H9 (cell line): ENCODE data around the gene CYP27A1. TPM values are rescaled to one million over a fixed set of nuclear protein-coding genes. Genes with fewer than 3 reads are reported as not detected.

ENCODE experiments used
- DNase-seq: peaks from one replicate; pipeline ENCODE4 v3.0.0-alpha.2; 2017
- H2AFZ ChIP-seq: one replicate; pipeline ENCODE4 v1.6.1; 2013; ENCODE audit warnings: mild to moderate bottlenecking, low read length, control low read depth, moderate library complexity
- H2AK5ac ChIP-seq: 2 replicates; pipeline ENCODE4 v1.6.1; 2013; ENCODE audit warnings: low read length, control low read depth, mixed read lengths; ENCODE audit not compliant: insufficient read length
- H2BK120ac ChIP-seq: one replicate; pipeline ENCODE4 v1.6.1; 2013; ENCODE audit warnings: low read depth, mild to moderate bottlenecking, low read length, control low read depth, inconsistent platforms; ENCODE audit not compliant: poor library complexity, severe bottlenecking
- H2BK12ac ChIP-seq: 2 replicates; pipeline ENCODE4 v1.6.1; 2013; ENCODE audit warnings: low read length, control low read depth, mixed read lengths, low read depth; ENCODE audit not compliant: insufficient read length
- H2BK15ac ChIP-seq: 2 replicates; pipeline ENCODE4 v1.6.1; 2013; ENCODE audit warnings: low read depth, low read length, control low read depth
- H2BK20ac ChIP-seq: one replicate; pipeline ENCODE4 v1.6.1; 2013; ENCODE audit warnings: low read depth, mild to moderate bottlenecking, low read length, control low read depth, inconsistent platforms; ENCODE audit not compliant: poor library complexity, severe bottlenecking
- H2BK5ac ChIP-seq: 2 replicates; pipeline ENCODE4 v1.6.1; 2013; ENCODE audit warnings: low read length, control low read depth, mixed read lengths; ENCODE audit not compliant: insufficient read length
- H3K14ac ChIP-seq: 2 replicates; pipeline ENCODE4 v1.6.1; 2013; ENCODE audit warnings: low read length, control low read depth; ENCODE audit not compliant: insufficient read depth
- H3K18ac ChIP-seq: 2 replicates; pipeline ENCODE4 v1.6.1; 2013; ENCODE audit warnings: low read depth, mild to moderate bottlenecking, mixed read lengths, low read length, control low read depth; ENCODE audit not compliant: insufficient read length
- H3K23ac ChIP-seq: 2 replicates; pipeline ENCODE4 v1.6.1; 2013; ENCODE audit warnings: low read length, control low read depth, mixed read lengths, low read depth; ENCODE audit not compliant: insufficient read length
- H3K23me2 ChIP-seq: 2 replicates; pipeline ENCODE4 v1.6.1; 2013; ENCODE audit warnings: low read depth, mild to moderate bottlenecking, mixed read lengths, low read length, control low read depth; ENCODE audit not compliant: insufficient read length, poor library complexity, severe bottlenecking
- H3K27ac ChIP-seq: 2 replicates; pipeline ENCODE4 v1.5.1; 2013; ENCODE audit warnings: low read length, control low read depth, mixed read lengths, low read depth; ENCODE audit not compliant: insufficient read length
- H3K27me3 ChIP-seq: 2 replicates; pipeline ENCODE4 v1.6.1; 2013; ENCODE audit warnings: low read length, control low read depth, inconsistent platforms; ENCODE audit not compliant: insufficient read depth
- H3K4ac ChIP-seq: 2 replicates; pipeline ENCODE4 v1.6.1; 2013; ENCODE audit warnings: low read depth, mild to moderate bottlenecking, control low read depth, inconsistent platforms, low read length, moderate library complexity
- H3K4me1 ChIP-seq: 2 replicates; pipeline ENCODE4 v1.6.1; 2013; ENCODE audit warnings: low read length, control low read depth, inconsistent platforms; ENCODE audit not compliant: insufficient read depth
- H3K4me2 ChIP-seq: 2 replicates; pipeline ENCODE4 v1.6.1; 2013; ENCODE audit warnings: low read length, control low read depth, mixed read lengths; ENCODE audit not compliant: insufficient read length, insufficient read depth
- H3K56ac ChIP-seq: 2 replicates; pipeline ENCODE4 v1.6.1; 2013; ENCODE audit warnings: low read depth, mild to moderate bottlenecking, mixed read lengths, low read length, control low read depth; ENCODE audit not compliant: insufficient read length
- H3K79me1 ChIP-seq: 2 replicates; pipeline ENCODE4 v1.6.1; 2013; ENCODE audit warnings: low read depth, mild to moderate bottlenecking, moderate library complexity, low read length, control low read depth, inconsistent platforms; ENCODE audit not compliant: insufficient read depth, poor library complexity, severe bottlenecking
- H3K79me2 ChIP-seq: 2 replicates; pipeline ENCODE4 v1.6.1; 2013; ENCODE audit warnings: low read length, control low read depth, inconsistent platforms; ENCODE audit not compliant: insufficient read depth
- H3K9ac ChIP-seq: 2 replicates; pipeline ENCODE4 v1.6.1; 2013; ENCODE audit warnings: low read length, control low read depth, mixed read lengths; ENCODE audit not compliant: insufficient read length; ENCODE audit errors: extremely low read depth
- H3K9me3 ChIP-seq: one replicate; pipeline ENCODE4 v1.6.1; 2013; ENCODE audit warnings: low read depth, low read length, inconsistent platforms; ENCODE audit not compliant: control insufficient read depth
- H3T11ph ChIP-seq: one replicate; pipeline ENCODE4 v1.6.1; 2013; ENCODE audit warnings: mild to moderate bottlenecking, low read length, control low read depth, inconsistent platforms
- H4K20me1 ChIP-seq: one replicate; pipeline ENCODE4 v1.6.1; 2013; ENCODE audit not compliant: control insufficient read depth, insufficient read length, insufficient read depth
- H4K5ac ChIP-seq: 2 replicates; pipeline ENCODE4 v1.6.1; 2013; ENCODE audit warnings: low read depth, mild to moderate bottlenecking, mixed read lengths, low read length, control low read depth; ENCODE audit not compliant: insufficient read length
- H4K8ac ChIP-seq: replicated peaks from 2 replicates; pipeline ENCODE4 v1.6.1; 2013; ENCODE audit warnings: low read length, control low read depth, mixed read lengths, low read depth; ENCODE audit not compliant: insufficient read length
- H4K91ac ChIP-seq: 2 replicates; pipeline ENCODE4 v1.6.1; 2013; ENCODE audit warnings: low read depth, mild to moderate bottlenecking, moderate library complexity, mixed read lengths, low read length, control low read depth; ENCODE audit not compliant: insufficient read length
- H3K27ac Mint-ChIP-seq, 3 experiments: 2 replicates in 2 of 3; 3 replicates in 1 of 3; pipeline ENCODE4 v1.8.0; 2020 to 2021; ENCODE audit warnings: mixed read lengths in 3 of 3, mild to moderate bottlenecking in 1 of 3, moderate library complexity in 1 of 3
- H3K27me3 Mint-ChIP-seq: 2 replicates; pipeline ENCODE4 v1.8.0; 2021; ENCODE audit warnings: low read depth, mild to moderate bottlenecking, moderate library complexity, mixed read lengths
- H3K36me3 Mint-ChIP-seq, 3 experiments: 2 replicates in 2 of 3; 3 replicates in 1 of 3; pipeline ENCODE4 v1.8.0; 2020 to 2021; ENCODE audit warnings: low read depth in 3 of 3, mixed read lengths in 3 of 3; ENCODE audit not compliant: insufficient read depth in 1 of 3
- H3K4me1 Mint-ChIP-seq, 2 experiments: 2 replicates each; pipeline ENCODE4 v1.8.0; 2020; ENCODE audit warnings: mixed read lengths in 2 of 2
- H3K4me3 Mint-ChIP-seq, 2 experiments: 2 replicates in 1 of 2; 3 replicates in 1 of 2; pipeline ENCODE4 v1.8.0; 2020 to 2021; ENCODE audit warnings: mild to moderate bottlenecking in 2 of 2, mixed read lengths in 2 of 2, moderate library complexity in 1 of 2
- H3K9me3 Mint-ChIP-seq, 2 experiments: 2 replicates in 1 of 2; 3 replicates in 1 of 2; pipeline ENCODE4 v1.8.0; 2020; ENCODE audit warnings: mild to moderate bottlenecking in 2 of 2, mixed read lengths in 2 of 2, moderate library complexity in 1 of 2
- WGBS: extraction: QIAGEN DNeasy Blood & Tissue Kit; methylation state at CpG from one replicate; pipeline ENCODE4 v1.1.7; 2013; ENCODE audit warnings: missing lambda C conversion rate, low lambda C conversion rate, mixed read lengths; ENCODE audit not compliant: insufficient read length; ENCODE audit errors: extremely low coverage; 5-methylcytosine and 5-hydroxymethylcytosine counted together
- total RNA-seq: library from RNA; stranded (reverse); gene quantifications from 2 replicates; pipeline ENCODE4 v1.2.1, GENCODE V29; 2021
- TF ChIP-seq, protein P1 (sequence below): fragments of 200-600 bp; sonication (generic); conservative IDR thresholded peaks from 3 replicates; pipeline ENCODE4 v1.8.0; 2021; ENCODE audit warnings: antibody characterized with exemption, mild to moderate bottlenecking

CYP27A1 gene
- total RNA-seq, 1 experiment from 2014 or later, result 3.1 TPM

DNA sequence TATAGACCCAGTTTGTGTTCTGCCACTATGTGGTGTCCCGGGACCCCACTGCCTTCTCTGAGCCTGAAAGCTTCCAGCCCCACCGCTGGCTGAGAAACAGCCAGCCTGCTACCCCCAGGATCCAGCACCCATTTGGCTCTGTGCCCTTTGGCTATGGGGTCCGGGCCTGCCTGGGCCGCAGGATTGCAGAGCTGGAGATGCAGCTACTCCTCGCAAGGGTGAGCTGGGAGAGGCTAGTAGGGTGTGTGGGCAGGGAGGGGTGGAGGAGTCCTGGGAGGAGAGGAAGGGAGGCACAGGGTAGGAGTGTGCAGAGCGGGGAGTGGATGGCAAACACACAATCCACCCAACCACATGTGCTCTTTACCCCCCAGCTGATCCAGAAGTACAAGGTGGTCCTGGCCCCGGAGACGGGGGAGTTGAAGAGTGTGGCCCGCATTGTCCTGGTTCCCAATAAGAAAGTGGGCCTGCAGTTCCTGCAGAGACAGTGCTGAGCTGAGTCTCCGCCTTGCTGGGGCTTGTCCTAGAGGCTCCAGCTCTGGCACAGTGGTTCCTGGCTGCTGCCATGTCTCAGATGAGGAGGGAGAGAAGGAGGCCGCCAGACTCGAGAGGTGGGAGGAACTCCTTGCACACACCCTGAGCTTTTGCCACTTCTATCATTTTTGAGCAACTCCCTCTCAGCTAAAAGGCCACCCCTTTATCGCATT, 32.7 kb downstream of the CYP27A1 start:
- Mint-ChIP-seq H3K27ac (peak overlapping the region in 1 of 3 experiments; percentile 53; a peak in 1 of 7 replicates), H3K4me1 (no peaks in the 10 kb centered on the region), H3K9me3 (no peaks in the 10 kb centered on the region), H3K36me3 (no peaks in the 10 kb centered on the region; a peak in 1 of 7 replicates), H3K4me3 (no peak overlapping the region), H3K27me3 (no peaks in the 10 kb centered on the region)
- Histone ChIP-seq H3K79me2 (no peaks in the 10 kb centered on the region), H4K91ac (no peak overlapping the region), H2BK120ac (no peak overlapping the region), H4K8ac (no peak overlapping the region), H3K9me3 (no peaks in the 10 kb centered on the region), H2AK5ac (no peak overlapping the region), H2BK5ac (no peak overlapping the region), H4K5ac (no peak overlapping the region), H3T11ph (no peak overlapping the region), H3K14ac (no peak overlapping the region; the same call in 1 of the 2 replicates), H3K9ac (no peak overlapping the region), H3K23ac (no peak overlapping the region), H2BK12ac (no peak overlapping the region), H3K79me1 (no peaks in the 10 kb centered on the region), H4K20me1 (no peaks in the 10 kb centered on the region), H3K27me3 (no peaks in the 10 kb centered on the region), H3K4me1 (no peaks in the 10 kb centered on the region), H3K4ac (no peak overlapping the region), H3K56ac (no peak overlapping the region), H3K27ac (no peak overlapping the region), H2BK15ac (no peak overlapping the region), H2AFZ (no peak overlapping the region), H2BK20ac (no peak overlapping the region), H3K4me2 (no peak overlapping the region), H3K18ac (no peak overlapping the region), H3K23me2 (no peaks in the 10 kb centered on the region)
- no CpG with 5 or more reads among the region's 13 CpGs for WGBS
- TF ChIP-seq, protein P1, sequence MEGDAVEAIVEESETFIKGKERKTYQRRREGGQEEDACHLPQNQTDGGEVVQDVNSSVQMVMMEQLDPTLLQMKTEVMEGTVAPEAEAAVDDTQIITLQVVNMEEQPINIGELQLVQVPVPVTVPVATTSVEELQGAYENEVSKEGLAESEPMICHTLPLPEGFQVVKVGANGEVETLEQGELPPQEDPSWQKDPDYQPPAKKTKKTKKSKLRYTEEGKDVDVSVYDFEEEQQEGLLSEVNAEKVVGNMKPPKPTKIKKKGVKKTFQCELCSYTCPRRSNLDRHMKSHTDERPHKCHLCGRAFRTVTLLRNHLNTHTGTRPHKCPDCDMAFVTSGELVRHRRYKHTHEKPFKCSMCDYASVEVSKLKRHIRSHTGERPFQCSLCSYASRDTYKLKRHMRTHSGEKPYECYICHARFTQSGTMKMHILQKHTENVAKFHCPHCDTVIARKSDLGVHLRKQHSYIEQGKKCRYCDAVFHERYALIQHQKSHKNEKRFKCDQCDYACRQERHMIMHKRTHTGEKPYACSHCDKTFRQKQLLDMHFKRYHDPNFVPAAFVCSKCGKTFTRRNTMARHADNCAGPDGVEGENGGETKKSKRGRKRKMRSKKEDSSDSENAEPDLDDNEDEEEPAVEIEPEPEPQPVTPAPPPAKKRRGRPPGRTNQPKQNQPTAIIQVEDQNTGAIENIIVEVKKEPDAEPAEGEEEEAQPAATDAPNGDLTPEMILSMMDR, result no peak
- DNase-seq, result no peak
